DOHH2 (cell line): ENCODE results near the gene KRTAP10-9.
"Not testable (repeated sequence)": the region's sequence is repeated elsewhere in the genome, so short reads cannot be mapped to it uniquely, and the experiment has no call there.

ENCODE experiments used
- H3F3A ChIP-seq: fragments of 200-600 bp; sonication (generic), shearing (Covaris generic); 2 replicates; pipeline ENCODE4 v1.6.0; 2016; ENCODE audit warnings: antibody characterized with exemption, mild to moderate bottlenecking; ENCODE audit not compliant: control insufficient read depth, insufficient read depth
- H3K27ac ChIP-seq: fragments of 200-600 bp; sonication (generic); 2 replicates; pipeline ENCODE4 v1.5.1; 2014; ENCODE audit warnings: low read depth, mild to moderate bottlenecking, low read length, moderate library complexity
- H3K27me3 ChIP-seq: fragments of 200-600 bp; sonication (generic); 2 replicates; pipeline ENCODE4 v1.6.1; 2014; ENCODE audit warnings: mild to moderate bottlenecking, low read length, mixed read lengths; ENCODE audit not compliant: control insufficient read depth
- H3K36me3 ChIP-seq: fragments of 200-600 bp; sonication (generic); 2 replicates; pipeline ENCODE4 v1.6.1; 2014; ENCODE audit warnings: mild to moderate bottlenecking, low read length, moderate library complexity, mixed read lengths; ENCODE audit not compliant: control insufficient read depth
- H3K4me1 ChIP-seq: fragments of 200-600 bp; sonication (generic); 2 replicates; pipeline ENCODE4 v1.6.1; 2014; ENCODE audit warnings: mild to moderate bottlenecking, low read length, mixed read lengths; ENCODE audit not compliant: control insufficient read depth
- H3K4me2 ChIP-seq: fragments of 200-600 bp; sonication (generic); 2 replicates; pipeline ENCODE4 v1.6.0; 2014; ENCODE audit warnings: mild to moderate bottlenecking, low read length, moderate library complexity
- H3K4me3 ChIP-seq: fragments of 200-600 bp; sonication (generic); 2 replicates; pipeline ENCODE4 v1.5.1; 2014; ENCODE audit warnings: mild to moderate bottlenecking, low read length, mixed read lengths
- H3K79me2 ChIP-seq: fragments of 200-600 bp; sonication (generic); 2 replicates; pipeline ENCODE4 v1.6.1; 2014; ENCODE audit warnings: mild to moderate bottlenecking, low read length, mixed read lengths; ENCODE audit not compliant: control insufficient read depth
- H3K9me2 ChIP-seq: fragments of 200-600 bp; sonication (generic); replicated peaks from 2 replicates; pipeline ENCODE4 v1.6.1; 2014; ENCODE audit warnings: mild to moderate bottlenecking, low read length, mixed read lengths; ENCODE audit not compliant: control insufficient read depth
- H3K9me3 ChIP-seq: fragments of 200-600 bp; sonication (generic); 2 replicates; pipeline ENCODE4 v1.6.1; 2014; ENCODE audit warnings: antibody characterized with exemption, low read length, mixed read lengths; ENCODE audit not compliant: control insufficient read depth, insufficient read depth
- H4K20me1 ChIP-seq: fragments of 200-600 bp; sonication (generic); 2 replicates; pipeline ENCODE4 v1.6.0; 2014; ENCODE audit warnings: low read depth, mild to moderate bottlenecking, antibody characterized with exemption, low read length, moderate library complexity; ENCODE audit not compliant: control insufficient read depth, insufficient read depth
- EZH2phosphoT487 ChIP-seq: fragments of 200-600 bp; sonication (generic); IDR thresholded peaks from 2 replicates; pipeline ENCODE4 v1.6.1; 2017; ENCODE audit warnings: borderline replicate concordance, mild to moderate bottlenecking, antibody characterized with exemption, low read length, moderate library complexity, mixed read lengths
- TF ChIP-seq, protein P1 (sequence below): fragments of 200-600 bp; sonication (generic); IDR thresholded peaks from one replicate; pipeline ENCODE4 v1.5.1; 2014; ENCODE audit warnings: antibody characterized with exemption, mild to moderate bottlenecking, low read depth, low read length; ENCODE audit not compliant: poor library complexity, severe bottlenecking

KRTAP10-9 gene

GRCh38 chr21:44636209-44637017 lies 9.5 kb downstream of the KRTAP10-9 start:
- H3K79me2 ChIP-seq, result no peaks in the 10 kb centered on the region
- H3K4me2 ChIP-seq, result no peak overlapping the region
- no peak for TF ChIP-seq EZH2phosphoT487
- TF ChIP-seq, protein P1, sequence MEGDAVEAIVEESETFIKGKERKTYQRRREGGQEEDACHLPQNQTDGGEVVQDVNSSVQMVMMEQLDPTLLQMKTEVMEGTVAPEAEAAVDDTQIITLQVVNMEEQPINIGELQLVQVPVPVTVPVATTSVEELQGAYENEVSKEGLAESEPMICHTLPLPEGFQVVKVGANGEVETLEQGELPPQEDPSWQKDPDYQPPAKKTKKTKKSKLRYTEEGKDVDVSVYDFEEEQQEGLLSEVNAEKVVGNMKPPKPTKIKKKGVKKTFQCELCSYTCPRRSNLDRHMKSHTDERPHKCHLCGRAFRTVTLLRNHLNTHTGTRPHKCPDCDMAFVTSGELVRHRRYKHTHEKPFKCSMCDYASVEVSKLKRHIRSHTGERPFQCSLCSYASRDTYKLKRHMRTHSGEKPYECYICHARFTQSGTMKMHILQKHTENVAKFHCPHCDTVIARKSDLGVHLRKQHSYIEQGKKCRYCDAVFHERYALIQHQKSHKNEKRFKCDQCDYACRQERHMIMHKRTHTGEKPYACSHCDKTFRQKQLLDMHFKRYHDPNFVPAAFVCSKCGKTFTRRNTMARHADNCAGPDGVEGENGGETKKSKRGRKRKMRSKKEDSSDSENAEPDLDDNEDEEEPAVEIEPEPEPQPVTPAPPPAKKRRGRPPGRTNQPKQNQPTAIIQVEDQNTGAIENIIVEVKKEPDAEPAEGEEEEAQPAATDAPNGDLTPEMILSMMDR, result no peak
- no peaks in the 10 kb centered on the region for H3K9me2 ChIP-seq
- no peaks in the 10 kb centered on the region for H3K36me3 ChIP-seq
- no peak overlapping the region for H3K27ac ChIP-seq
- H3F3A ChIP-seq, result no peaks in the 10 kb centered on the region
- no peak overlapping the region for H3K4me3 ChIP-seq
- H3K9me3 ChIP-seq, result peaks cover 5% of the 10 kb centered on the region; the same call in 1 of the 2 replicates
- no peaks in the 10 kb centered on the region for H3K27me3 ChIP-seq
- H3K4me1 ChIP-seq, result no peaks in the 10 kb centered on the region
- no peaks in the 10 kb centered on the region for H4K20me1 ChIP-seq

DNA sequence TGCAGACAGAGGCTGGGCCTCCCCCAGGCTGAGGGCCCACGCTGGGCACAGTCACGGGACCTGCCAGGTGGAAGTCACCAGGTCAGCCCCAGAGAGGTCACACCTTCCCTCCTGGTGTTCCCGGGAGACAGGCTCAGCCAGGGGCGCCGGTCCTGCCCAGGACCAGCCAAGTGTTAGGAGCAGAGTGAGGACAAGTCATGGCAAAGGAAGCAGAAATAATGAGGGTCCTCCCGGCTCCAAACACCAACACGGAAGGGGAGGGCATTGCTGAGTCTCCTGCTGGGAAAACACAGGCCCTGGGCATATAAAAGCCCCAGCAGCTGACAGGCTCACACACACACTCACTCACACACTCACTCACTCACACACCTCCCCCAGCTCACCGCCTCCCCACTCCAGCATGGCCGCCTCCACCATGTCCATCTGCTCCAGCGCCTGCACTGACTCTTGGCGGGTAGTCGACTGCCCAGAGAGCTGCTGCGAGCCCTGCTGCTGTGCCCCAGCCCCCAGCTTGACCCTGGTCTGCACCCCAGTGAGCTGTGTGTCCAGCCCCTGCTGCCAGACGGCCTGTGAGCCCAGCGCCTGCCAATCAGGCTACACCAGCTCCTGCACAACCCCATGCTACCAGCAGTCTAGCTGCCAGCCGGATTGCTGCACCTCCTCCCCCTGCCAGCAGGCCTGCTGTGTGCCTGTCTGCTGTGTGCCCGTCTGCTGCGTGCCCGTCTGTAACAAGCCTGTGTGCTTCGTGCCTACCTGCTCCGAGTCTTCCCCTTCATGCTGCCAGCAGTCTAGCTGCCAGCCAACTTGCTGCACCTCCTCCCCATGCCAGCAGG lies 10.3 kb downstream of the KRTAP10-9 start, which contains the start of gene KRTAP10-10:
Gene KRTAP10-10, plus strand, starts transcription at position 339 of the 833 bp plus-strand sequence. Its CDS starts 62 bp downstream, at position 401.
- Histone ChIP-seq H3K4me2 (no peak within 1 kb of the TSS), H3K4me1 (no peaks in the 10 kb centered on the region), H3K36me3 (no peaks in the 10 kb centered on the region), H3K4me3 (no peak within 1 kb of the TSS), H3K9me3 (peaks cover 2% of the 10 kb centered on the region; the same call in 1 of the 2 replicates), H3K79me2 (no peaks in the 10 kb centered on the region), H3K27ac (no peak within 1 kb of the TSS), H3F3A (no peaks in the 10 kb centered on the region), H4K20me1 (no peaks in the 10 kb centered on the region), H3K27me3 (no peaks in the 10 kb centered on the region), H3K9me2 (no peaks in the 10 kb centered on the region)
- no peak for TF ChIP-seq EZH2phosphoT487
- TF ChIP-seq, protein P1, result no peak

- H3K4me1 ChIP-seq, H3K4me2 ChIP-seq, H3K27ac ChIP-seq, H3K4me3 ChIP-seq, H3K9me3 ChIP-seq, H3K27me3 ChIP-seq, H4K20me1 ChIP-seq, H3F3A ChIP-seq, H3K9me2 ChIP-seq, H3K79me2 ChIP-seq, H3K36me3 ChIP-seq: not testable (repeated sequence)
Measured at GRCh38 chr21:44637851-44638348, 11.0 kb downstream of the KRTAP10-9 start.

DNA sequence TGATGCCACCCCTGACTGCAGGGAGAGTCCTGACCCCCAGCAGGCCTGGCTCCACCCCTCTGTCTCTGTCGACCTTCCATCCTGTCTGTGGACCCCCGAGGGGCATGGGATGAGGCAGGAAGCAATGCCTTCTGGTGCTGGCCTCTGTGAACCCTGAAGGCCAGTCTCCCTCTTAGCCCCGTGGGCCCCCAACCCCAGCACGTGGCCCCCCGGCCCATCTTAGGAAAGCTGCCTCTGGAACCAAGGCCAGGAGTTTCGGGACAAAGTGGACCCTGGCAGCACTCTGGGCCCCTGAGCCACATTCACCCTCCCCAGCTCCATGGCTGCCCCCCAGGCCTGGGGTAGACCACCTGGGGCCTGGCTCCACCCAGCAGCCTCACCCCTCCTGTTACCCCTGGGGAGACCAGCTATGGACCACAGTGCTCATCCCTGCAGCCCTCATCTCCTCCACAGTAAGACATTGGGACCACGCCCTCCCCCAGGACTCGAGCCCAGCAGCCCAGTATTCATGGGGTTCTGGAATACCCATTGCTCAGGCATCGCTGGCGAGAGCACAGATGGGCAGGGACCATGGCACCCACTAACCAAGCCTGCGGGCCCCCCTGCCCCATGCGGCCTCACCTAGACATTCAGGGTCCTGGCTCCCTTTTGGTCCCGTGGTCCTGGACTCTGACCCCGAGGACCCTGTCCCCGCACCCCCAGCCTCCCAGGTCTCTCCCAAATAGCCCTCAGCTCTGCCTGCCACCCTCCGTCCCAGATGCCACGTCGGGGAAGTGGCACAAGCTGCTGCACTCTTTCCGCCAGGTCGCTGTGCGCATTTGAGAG lies 11.8 kb downstream of the KRTAP10-9 start:
- not testable (repeated sequence) for H3K9me3 ChIP-seq, H4K20me1 ChIP-seq, H3K27me3 ChIP-seq, H3K9me2 ChIP-seq, H3K79me2 ChIP-seq, H3K36me3 ChIP-seq, H3K27ac ChIP-seq, H3F3A ChIP-seq, H3K4me3 ChIP-seq, H3K4me1 ChIP-seq, H3K4me2 ChIP-seq
